ENCODE results near the gene DHX38.
"Not testable (repeated sequence)": the region's sequence is repeated elsewhere in the genome, so short reads cannot be mapped to it uniquely, and the experiment has no call there.

GRCh38 chr16:72059060-72059459 lies 34.6 kb upstream of the DHX38 start:
- not testable (repeated sequence) for TF ChIP-seq CTCF, POLR2A (IDR thresholded peaks at IDR 0.05)

Data from stomach (tissue), 4 donors.